HCT116 (cell line): ENCODE data around the gene RECQL5. TPM values are rescaled to one million over a fixed set of nuclear protein-coding genes. Genes with fewer than 3 reads are reported as not detected.

Source experiments
- ATAC-seq: fragments of 200-7000 bp; cut with Tn5 transposase; 2 replicates; pipeline ENCODE4 v1.9.1; 2020; ENCODE audit warnings: mild to moderate bottlenecking, moderate library complexity
- BruUV-seq: library from RNA; stranded (reverse); fragments of 400-500 nt; replicated peaks from 2 replicates; lab custom pipeline; 2021; lab: Mats Ljungman, UMichigan
- CTCF ChIA-PET: fragments of 300-600 bp; sonication (Branson Sonifier 250); formaldehyde crosslinking; loops from one replicate; lab custom pipeline; 2021; ENCODE audit warnings: antibody characterized with exemption; lab: Charles Lee
- POLR2A ChIA-PET: fragments of 300-600, 350-600 bp; sonication (Branson Sonifier 250); formaldehyde crosslinking; loops from one replicate; lab custom pipeline; 2021; ENCODE audit warnings: antibody characterized with exemption; lab: Charles Lee
- RAD21 ChIA-PET, 2 experiments: fragments of 300-600 bp; sonication (Branson Sonifier 250); formaldehyde crosslinking; loops; one replicate each; lab custom pipeline; 2023; ENCODE audit warnings: low total read pairs in 2 of 2; ENCODE audit not compliant: uncharacterized antibody in 2 of 2, unreplicated experiment in 2 of 2, low non-redundant PET in 1 of 2; lab: Charles Lee
- DNase-seq: peaks from one replicate; pipeline ENCODE4 v3.0.0-alpha.2; 2010; ENCODE audit warnings: low read depth, low spot score
- H2AFZ ChIP-seq: fragments of 200-600 bp; shearing (Covaris generic), sonication (generic); 2 replicates; pipeline ENCODE4 v1.6.1; 2017; ENCODE audit warnings: low read depth, mixed run types, mixed read lengths, antibody characterized with exemption, low read length; ENCODE audit not compliant: poor library complexity, severe bottlenecking
- H3K27ac ChIP-seq: 2 replicates; pipeline ENCODE4 v1.5.1; 2012; ENCODE audit warnings: low read depth, low read length
- H3K27me3 ChIP-seq: fragments of 200-600 bp; sonication (generic); 2 replicates; pipeline ENCODE4 v1.6.1; 2016; ENCODE audit warnings: mixed run types, low read length, mixed read lengths; ENCODE audit not compliant: insufficient read depth
- H3K36me3 ChIP-seq, 2 experiments: fragments of 200-500 bp in 1 of 2; fragments of 200-600 bp in 1 of 2; sonication (Bioruptor generic) in 1 of 2; sonication (generic) in 1 of 2; 2 replicates each; pipeline versions ENCODE4 v1.5.1 to v1.6.1; 2014 to 2016; ENCODE audit warnings: low read length in 2 of 2, inconsistent platforms in 1 of 2, mixed read lengths in 1 of 2, mixed run types in 1 of 2; ENCODE audit not compliant: insufficient read depth in 2 of 2, control insufficient read depth in 1 of 2
- H3K4me1 ChIP-seq, 2 experiments: fragments of 200-600 bp in 1 of 2; sonication (generic) in 1 of 2; 2 replicates each; pipeline versions ENCODE4 v1.5.1 to v1.6.1; 2012 to 2017; ENCODE audit warnings: low read length in 2 of 2, inconsistent platforms in 1 of 2, mild to moderate bottlenecking in 1 of 2, mixed read lengths in 1 of 2, mixed run types in 1 of 2, moderate library complexity in 1 of 2; ENCODE audit not compliant: insufficient read depth in 2 of 2, control insufficient read depth in 1 of 2
- H3K4me2 ChIP-seq: fragments of 200-600 bp; sonication (generic); 2 replicates; pipeline ENCODE4 v1.6.1; 2017; ENCODE audit warnings: mixed run types, low read length, mixed read lengths
- H3K4me3 ChIP-seq, 2 experiments: fragments of 200-600 bp in 1 of 2; sonication (generic) in 1 of 2; replicated peaks in 1 of 2; 2 replicates each; pipeline ENCODE4 v1.5.1; 2011 to 2016; ENCODE audit warnings: low read length in 2 of 2, control low read depth in 1 of 2, low read depth in 1 of 2, mild to moderate bottlenecking in 1 of 2, mixed read lengths in 1 of 2, mixed run types in 1 of 2
- H3K79me2 ChIP-seq: fragments of 200-600 bp; sonication (generic); 2 replicates; pipeline ENCODE4 v1.6.1; 2017; ENCODE audit warnings: mild to moderate bottlenecking, mixed run types, low read length, moderate library complexity, mixed read lengths; ENCODE audit not compliant: insufficient read depth
- H3K9ac ChIP-seq: fragments of 200-600 bp; sonication (generic); 2 replicates; pipeline ENCODE4 v1.6.1; 2016; ENCODE audit warnings: low read length, mixed read lengths
- H3K9me2 ChIP-seq: fragments of 200-600 bp; sonication (generic), shearing (Covaris generic); 2 replicates; pipeline ENCODE4 v1.6.1; 2017; ENCODE audit warnings: mixed run types, mild to moderate bottlenecking, moderate library complexity; ENCODE audit not compliant: insufficient read depth
- H3K9me3 ChIP-seq, 2 experiments: fragments of 200-500 bp in 1 of 2; fragments of 200-600 bp in 1 of 2; sonication (Bioruptor generic) in 1 of 2; sonication (generic) in 1 of 2; 2 replicates each; pipeline ENCODE4 v1.6.1; 2014 to 2017; ENCODE audit warnings: low read length in 2 of 2, mixed read lengths in 2 of 2, inconsistent platforms in 1 of 2, low read depth in 1 of 2, mild to moderate bottlenecking in 1 of 2, mixed run types in 1 of 2, moderate library complexity in 1 of 2; ENCODE audit not compliant: control insufficient read depth in 1 of 2, insufficient read depth in 1 of 2
- H4K20me1 ChIP-seq: fragments of 200-600 bp; sonication (generic), shearing (Covaris generic); 2 replicates; pipeline ENCODE4 v1.6.1; 2017; ENCODE audit warnings: mixed run types, mild to moderate bottlenecking, moderate library complexity; ENCODE audit not compliant: insufficient read depth
- CEBPB ChIP-seq: IDR thresholded peaks from 2 replicates; pipeline ENCODE4 v1.6.1; 2012; ENCODE audit warnings: low read depth
- EGR1 ChIP-seq: IDR thresholded peaks from 2 replicates; pipeline ENCODE4 v1.6.1; 2012; ENCODE audit warnings: low read depth
- ELF1 ChIP-seq: IDR thresholded peaks from 2 replicates; pipeline ENCODE4 v1.6.1; 2012; ENCODE audit warnings: low read depth, borderline replicate concordance
- EZH2 ChIP-seq: fragments of 200-600 bp; sonication (generic); IDR thresholded peaks from 2 replicates; pipeline ENCODE4 v1.6.1; 2017; ENCODE audit warnings: antibody characterized with exemption, mixed run types
- FOSL1 ChIP-seq: IDR thresholded peaks from 2 replicates; pipeline ENCODE4 v1.6.1; 2012; ENCODE audit warnings: low read depth
- POLR2A ChIP-seq: IDR thresholded peaks from 2 replicates; pipeline ENCODE4 v1.7.0; 2011; ENCODE audit warnings: borderline replicate concordance; ENCODE audit not compliant: insufficient read depth, insufficient read length; ENCODE audit errors: extremely low read depth
- POLR2AphosphoS5 ChIP-seq: IDR thresholded peaks from 2 replicates; pipeline ENCODE4 v1.6.1; 2011; ENCODE audit warnings: mild to moderate bottlenecking, low read depth, low read length, moderate library complexity
- RAD21 ChIP-seq: IDR thresholded peaks from 2 replicates; pipeline ENCODE4 v1.6.1; 2012; ENCODE audit warnings: low read depth, mild to moderate bottlenecking
- REST ChIP-seq: IDR thresholded peaks from 2 replicates; pipeline ENCODE4 v1.6.1; 2012; ENCODE audit warnings: low read depth
- SP1 ChIP-seq: IDR thresholded peaks from 2 replicates; pipeline ENCODE4 v1.6.1; 2012; ENCODE audit warnings: low read depth
- SRF ChIP-seq: IDR thresholded peaks from 2 replicates; pipeline ENCODE4 v1.6.1; 2012; ENCODE audit warnings: low read depth
- YY1 ChIP-seq: IDR thresholded peaks from 2 replicates; pipeline ENCODE4 v1.6.1; 2011; ENCODE audit warnings: low read length, low read depth, moderate library complexity, mild to moderate bottlenecking; ENCODE audit not compliant: insufficient replicate concordance; ENCODE audit errors: extremely low read depth
- ZFX ChIP-seq: fragments of 450-650 bp; IDR thresholded peaks from 2 replicates; pipeline ENCODE4 v1.6.1; 2017
- ZNF274 ChIP-seq: fragments of 200-500 bp; sonication (Bioruptor generic); IDR thresholded peaks from 2 replicates; pipeline ENCODE4 v1.6.1; 2014; ENCODE audit warnings: mild to moderate bottlenecking, low read depth, low read length, inconsistent platforms
- intact Hi-C: fragments of 100-400 bp; cut with micrococcal nuclease; formaldehyde crosslinking; loops from 2 replicates; pipeline ENCODE4 v1.10.0; 2022
- total RNA-seq: library from RNA; stranded (reverse); gene quantifications from one replicate; pipeline ENCODE4 v1.2.1, GENCODE V29; 2021; ENCODE audit not compliant: unreplicated experiment
- TF ChIP-seq, protein P1 (sequence below): IDR thresholded peaks from 2 replicates; pipeline ENCODE4 v1.6.1; 2012
- TF ChIP-seq, protein P2 (sequence below): IDR thresholded peaks from 2 replicates; pipeline ENCODE4 v1.6.1; 2011; ENCODE audit warnings: mild to moderate bottlenecking, low read length, moderate library complexity; ENCODE audit not compliant: insufficient replicate concordance; ENCODE audit errors: extremely low read depth
- TF ChIP-seq, protein P3 (sequence below), 3 experiments: fragments of 200-600 bp in 1 of 3; sonication (generic) in 1 of 3; IDR thresholded peaks in 2 of 3; conservative IDR thresholded peaks in 1 of 3; 2 replicates each; pipeline ENCODE4 v1.5.1; 2012 to 2017; ENCODE audit warnings: low read depth in 2 of 3, low read length in 2 of 3, antibody characterized with exemption in 1 of 3, borderline replicate concordance in 1 of 3, control low read depth in 1 of 3, mild to moderate bottlenecking in 1 of 3, mixed read lengths in 1 of 3, mixed run types in 1 of 3, moderate library complexity in 1 of 3; ENCODE audit not compliant: insufficient read depth in 1 of 3

Gene RECQL5
- total RNA-seq, 1 experiment from 2014 or later, result 83.3 TPM

GRCh38 chr17:75628425-75628824, 38.5 kb downstream of the RECQL5 start (continued):
- TF ChIP-seq SRF (no peak), EZH2 (no peak), SP1 (no peak), RAD21 (no peak), POLR2AphosphoS5 (no peak), POLR2A (no peak)

DNA sequence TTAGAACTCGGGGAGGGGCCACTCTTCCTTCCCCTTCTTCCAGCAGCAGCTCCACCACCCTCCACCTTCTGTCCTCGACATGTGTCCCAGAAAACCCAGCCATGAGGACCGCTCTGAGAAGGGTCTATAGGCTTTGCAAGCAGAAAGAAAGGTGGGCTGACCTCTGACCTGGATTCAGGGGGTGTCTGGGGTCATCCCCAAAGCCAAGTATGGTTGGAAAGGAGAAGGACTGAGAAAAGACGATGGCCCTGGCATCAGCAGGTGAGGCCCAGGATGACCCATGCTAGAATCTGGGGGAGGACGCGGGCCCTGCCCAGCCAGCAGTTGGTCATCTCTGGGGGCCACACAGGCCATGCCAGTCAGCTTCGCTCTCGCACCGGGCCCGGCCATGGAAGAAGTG, 39.9 kb downstream of the RECQL5 start:
- H3K36me3 ChIP-seq, result no peaks in the 10 kb centered on the region
- no peak overlapping the region for H3K9ac ChIP-seq
- RAD21 ChIA-PET, result no interaction called here
- ATAC-seq (no peak), DNase-seq (no peak)
- BruUV-seq, result no TSS peak
- CTCF ChIA-PET, result interaction anchor here (1.2 kb wide), 1 partner anchor 26 kb away, joined by 3 read pairs; no protein-coding TSS in a partner anchor
- no peak overlapping the region; the same call in 1 of the 2 replicates for H3K27ac ChIP-seq
- H2AFZ ChIP-seq, result no peak overlapping the region
- H3K4me1 ChIP-seq, result no peaks in the 10 kb centered on the region; a peak in 1 of 4 replicates
- TF ChIP-seq, protein P1, sequence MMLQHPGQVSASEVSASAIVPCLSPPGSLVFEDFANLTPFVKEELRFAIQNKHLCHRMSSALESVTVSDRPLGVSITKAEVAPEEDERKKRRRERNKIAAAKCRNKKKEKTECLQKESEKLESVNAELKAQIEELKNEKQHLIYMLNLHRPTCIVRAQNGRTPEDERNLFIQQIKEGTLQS, result no peak
- TF ChIP-seq CEBPB (no peak), RAD21 (no peak), EGR1 (no peak), ELF1 (no peak), POLR2A (no peak), FOSL1 (no peak), YY1 (no peak), SRF (no peak), ZNF274 (no peak), ZFX (no peak), REST (no peak)
- TF ChIP-seq, protein P2, sequence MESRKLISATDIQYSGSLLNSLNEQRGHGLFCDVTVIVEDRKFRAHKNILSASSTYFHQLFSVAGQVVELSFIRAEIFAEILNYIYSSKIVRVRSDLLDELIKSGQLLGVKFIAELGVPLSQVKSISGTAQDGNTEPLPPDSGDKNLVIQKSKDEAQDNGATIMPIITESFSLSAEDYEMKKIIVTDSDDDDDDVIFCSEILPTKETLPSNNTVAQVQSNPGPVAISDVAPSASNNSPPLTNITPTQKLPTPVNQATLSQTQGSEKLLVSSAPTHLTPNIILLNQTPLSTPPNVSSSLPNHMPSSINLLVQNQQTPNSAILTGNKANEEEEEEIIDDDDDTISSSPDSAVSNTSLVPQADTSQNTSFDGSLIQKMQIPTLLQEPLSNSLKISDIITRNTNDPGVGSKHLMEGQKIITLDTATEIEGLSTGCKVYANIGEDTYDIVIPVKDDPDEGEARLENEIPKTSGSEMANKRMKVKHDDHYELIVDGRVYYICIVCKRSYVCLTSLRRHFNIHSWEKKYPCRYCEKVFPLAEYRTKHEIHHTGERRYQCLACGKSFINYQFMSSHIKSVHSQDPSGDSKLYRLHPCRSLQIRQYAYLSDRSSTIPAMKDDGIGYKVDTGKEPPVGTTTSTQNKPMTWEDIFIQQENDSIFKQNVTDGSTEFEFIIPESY, result no peak
- TF ChIP-seq, protein P3, sequence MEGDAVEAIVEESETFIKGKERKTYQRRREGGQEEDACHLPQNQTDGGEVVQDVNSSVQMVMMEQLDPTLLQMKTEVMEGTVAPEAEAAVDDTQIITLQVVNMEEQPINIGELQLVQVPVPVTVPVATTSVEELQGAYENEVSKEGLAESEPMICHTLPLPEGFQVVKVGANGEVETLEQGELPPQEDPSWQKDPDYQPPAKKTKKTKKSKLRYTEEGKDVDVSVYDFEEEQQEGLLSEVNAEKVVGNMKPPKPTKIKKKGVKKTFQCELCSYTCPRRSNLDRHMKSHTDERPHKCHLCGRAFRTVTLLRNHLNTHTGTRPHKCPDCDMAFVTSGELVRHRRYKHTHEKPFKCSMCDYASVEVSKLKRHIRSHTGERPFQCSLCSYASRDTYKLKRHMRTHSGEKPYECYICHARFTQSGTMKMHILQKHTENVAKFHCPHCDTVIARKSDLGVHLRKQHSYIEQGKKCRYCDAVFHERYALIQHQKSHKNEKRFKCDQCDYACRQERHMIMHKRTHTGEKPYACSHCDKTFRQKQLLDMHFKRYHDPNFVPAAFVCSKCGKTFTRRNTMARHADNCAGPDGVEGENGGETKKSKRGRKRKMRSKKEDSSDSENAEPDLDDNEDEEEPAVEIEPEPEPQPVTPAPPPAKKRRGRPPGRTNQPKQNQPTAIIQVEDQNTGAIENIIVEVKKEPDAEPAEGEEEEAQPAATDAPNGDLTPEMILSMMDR (IDR thresholded peaks at IDR 0.05 in 2 of 3, conservative IDR thresholded peaks at IDR 0.05 in 1 of 3; ENCODE audit: borderline replicate concordance in 1 of 3, insufficient read depth in 1 of 3, low read depth in 2 of 3, low read length in 2 of 3), result no peak
- H3K9me2 ChIP-seq, result no peaks in the 10 kb centered on the region
- no peak overlapping the region for H3K4me2 ChIP-seq
- H3K79me2 ChIP-seq, result no peaks in the 10 kb centered on the region
- intact Hi-C loops, result no loop called here
- H4K20me1 ChIP-seq, result no peaks in the 10 kb centered on the region
- POLR2A ChIA-PET, result no interaction called here
- no peaks in the 10 kb centered on the region for H3K27me3 ChIP-seq
- no peak overlapping the region for H3K4me3 ChIP-seq
- no peaks in the 10 kb centered on the region for H3K9me3 ChIP-seq
